ENCODE measurements around the gene GPR34.

DNA sequence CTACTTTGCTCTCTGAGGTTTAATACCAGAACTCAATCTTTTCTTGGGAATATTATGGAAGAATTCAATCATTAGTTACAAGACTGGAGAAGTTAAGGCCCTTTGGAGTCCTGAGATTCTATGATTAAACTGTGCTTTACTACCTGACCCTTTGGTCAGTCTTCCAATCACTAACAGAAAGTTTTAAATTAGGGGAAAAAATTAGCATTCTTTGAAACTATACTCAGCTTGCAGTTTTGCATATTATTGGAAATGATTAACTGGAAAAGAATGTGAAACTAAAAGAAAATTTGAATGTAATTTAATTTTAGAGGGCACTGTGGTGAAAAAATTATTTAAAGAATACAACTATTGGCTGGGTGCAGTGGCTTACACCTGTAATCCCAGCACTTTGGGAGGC lies 18.7 kb upstream of the GPR34 start:
- TF ChIP-seq EP300 (IDR thresholded peaks at IDR 0.05; ENCODE audit: borderline replicate concordance), result no peak
- TF ChIP-seq ZBTB7A (IDR thresholded peaks at IDR 0.05; ENCODE audit: low read depth), result no peak
- no peak for TF ChIP-seq CREB1 (IDR thresholded peaks at IDR 0.05; ENCODE audit: low read depth)
- no peak for TF ChIP-seq RAD21 (IDR thresholded peaks at IDR 0.05; ENCODE audit: low read depth)
- TF ChIP-seq FOXM1 (IDR thresholded peaks at IDR 0.05; ENCODE audit: borderline replicate concordance, low read depth), result no peak
- TF ChIP-seq EGR1 (IDR thresholded peaks at IDR 0.05), result no peak
- TF ChIP-seq, protein P1, sequence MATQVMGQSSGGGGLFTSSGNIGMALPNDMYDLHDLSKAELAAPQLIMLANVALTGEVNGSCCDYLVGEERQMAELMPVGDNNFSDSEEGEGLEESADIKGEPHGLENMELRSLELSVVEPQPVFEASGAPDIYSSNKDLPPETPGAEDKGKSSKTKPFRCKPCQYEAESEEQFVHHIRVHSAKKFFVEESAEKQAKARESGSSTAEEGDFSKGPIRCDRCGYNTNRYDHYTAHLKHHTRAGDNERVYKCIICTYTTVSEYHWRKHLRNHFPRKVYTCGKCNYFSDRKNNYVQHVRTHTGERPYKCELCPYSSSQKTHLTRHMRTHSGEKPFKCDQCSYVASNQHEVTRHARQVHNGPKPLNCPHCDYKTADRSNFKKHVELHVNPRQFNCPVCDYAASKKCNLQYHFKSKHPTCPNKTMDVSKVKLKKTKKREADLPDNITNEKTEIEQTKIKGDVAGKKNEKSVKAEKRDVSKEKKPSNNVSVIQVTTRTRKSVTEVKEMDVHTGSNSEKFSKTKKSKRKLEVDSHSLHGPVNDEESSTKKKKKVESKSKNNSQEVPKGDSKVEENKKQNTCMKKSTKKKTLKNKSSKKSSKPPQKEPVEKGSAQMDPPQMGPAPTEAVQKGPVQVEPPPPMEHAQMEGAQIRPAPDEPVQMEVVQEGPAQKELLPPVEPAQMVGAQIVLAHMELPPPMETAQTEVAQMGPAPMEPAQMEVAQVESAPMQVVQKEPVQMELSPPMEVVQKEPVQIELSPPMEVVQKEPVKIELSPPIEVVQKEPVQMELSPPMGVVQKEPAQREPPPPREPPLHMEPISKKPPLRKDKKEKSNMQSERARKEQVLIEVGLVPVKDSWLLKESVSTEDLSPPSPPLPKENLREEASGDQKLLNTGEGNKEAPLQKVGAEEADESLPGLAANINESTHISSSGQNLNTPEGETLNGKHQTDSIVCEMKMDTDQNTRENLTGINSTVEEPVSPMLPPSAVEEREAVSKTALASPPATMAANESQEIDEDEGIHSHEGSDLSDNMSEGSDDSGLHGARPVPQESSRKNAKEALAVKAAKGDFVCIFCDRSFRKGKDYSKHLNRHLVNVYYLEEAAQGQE (IDR thresholded peaks at IDR 0.05; ENCODE audit: low read depth), result no peak
- TF ChIP-seq, protein P2, sequence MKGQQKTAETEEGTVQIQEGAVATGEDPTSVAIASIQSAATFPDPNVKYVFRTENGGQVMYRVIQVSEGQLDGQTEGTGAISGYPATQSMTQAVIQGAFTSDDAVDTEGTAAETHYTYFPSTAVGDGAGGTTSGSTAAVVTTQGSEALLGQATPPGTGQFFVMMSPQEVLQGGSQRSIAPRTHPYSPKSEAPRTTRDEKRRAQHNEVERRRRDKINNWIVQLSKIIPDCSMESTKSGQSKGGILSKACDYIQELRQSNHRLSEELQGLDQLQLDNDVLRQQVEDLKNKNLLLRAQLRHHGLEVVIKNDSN (IDR thresholded peaks at IDR 0.05), result no peak
- TF ChIP-seq, protein P3, sequence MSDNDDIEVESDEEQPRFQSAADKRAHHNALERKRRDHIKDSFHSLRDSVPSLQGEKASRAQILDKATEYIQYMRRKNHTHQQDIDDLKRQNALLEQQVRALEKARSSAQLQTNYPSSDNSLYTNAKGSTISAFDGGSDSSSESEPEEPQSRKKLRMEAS (IDR thresholded peaks at IDR 0.05), result no peak

All from Ishikawa (cell line).